Coronary artery (tissue), 2 donors: ENCODE data around the gene MGARP.

ENCODE experiments used
- DNase-seq: peaks from one replicate; pipeline ENCODE4 v3.0.0-alpha.2; 2017; ENCODE audit warnings: low spot score
- H3K27ac ChIP-seq, 2 donors: fragments of 200-600 bp; sonication (generic); one replicate each; pipeline ENCODE4 v1.5.1; 2016 to 2019
- H3K4me3 ChIP-seq: fragments of 200-600 bp; sonication (generic); 2 replicates; pipeline ENCODE4 v1.5.1; 2016; ENCODE audit warnings: mild to moderate bottlenecking, moderate library complexity
- CTCF ChIP-seq: fragments of 200-600 bp; sonication (generic); IDR thresholded peaks from one replicate; pipeline ENCODE4 v1.5.1; 2019; ENCODE audit warnings: antibody characterized with exemption

The MGARP gene

GRCh38 chr4:139227729-139228404, 52.2 kb downstream of the MGARP start:
- DNase-seq = no peak
- no peak for TF ChIP-seq CTCF
- Histone ChIP-seq H3K27ac (no peak overlapping the region), H3K4me3 (no peak overlapping the region)

- no peak overlapping the region for H3K4me3 ChIP-seq
- no peak for DNase-seq
- TF ChIP-seq CTCF = no peak
- no peak overlapping the region for H3K27ac ChIP-seq
Measured at GRCh38 chr4:139223682-139224317, 56.2 kb downstream of the MGARP start.

GRCh38 chr4:139222215-139222614, 57.8 kb downstream of the MGARP start:
- Histone ChIP-seq H3K27ac (no peak overlapping the region), H3K4me3 (no peak overlapping the region)
- no peak for TF ChIP-seq CTCF
- no peak for DNase-seq

- Histone ChIP-seq H3K4me3 (no peak overlapping the region), H3K27ac (no peak overlapping the region)
- no peak for DNase-seq
- TF ChIP-seq CTCF = no peak
Measured at GRCh38 chr4:139221687-139222086, 58.3 kb downstream of the MGARP start.

- Histone ChIP-seq H3K27ac (no peak overlapping the region), H3K4me3 (no peak overlapping the region)
- TF ChIP-seq CTCF = no peak
- DNase-seq = no peak
Measured at GRCh38 chr4:139219450-139220055, 60.5 kb downstream of the MGARP start.
